ENCODE results near the gene BRINP2.
"Not testable (repeated sequence)": the region's sequence is repeated elsewhere in the genome, so short reads cannot be mapped to it uniquely, and the experiment has no call there.

The BRINP2 gene

GRCh38 chr1:177315261-177315660 lies 144.5 kb downstream of the BRINP2 start:
- Histone ChIP-seq H2AK5ac (ENCODE audit: low read length) (no peak overlapping the region), H3K18ac (ENCODE audit: low read length) (no peak overlapping the region), H2BK5ac (ENCODE audit: low read length) (no peak overlapping the region), H3K23ac (ENCODE audit: low read length) (no peak overlapping the region), H3K36me3 (ENCODE audit: control insufficient read depth, insufficient read depth, low read length) (no peaks in the 10 kb centered on the region), H2BK15ac (replicated peaks; ENCODE audit: low read depth) (no peak overlapping the region), H3K4me3 (ENCODE audit: low read length) (no peak overlapping the region), H3K27ac (ENCODE audit: low read depth, low read length) (no peak overlapping the region), H3K79me2 (ENCODE audit: control insufficient read depth, insufficient read depth, low read length) (no peaks in the 10 kb centered on the region), H4K8ac (ENCODE audit: low read depth, low read length) (no peak overlapping the region), H3K56ac (ENCODE audit: low read length) (no peak overlapping the region), H3K9ac (ENCODE audit: low read length) (no peak overlapping the region), H3K27me3 (ENCODE audit: insufficient read depth, low read length, poor library complexity) (no peaks in the 10 kb centered on the region), H4K5ac (ENCODE audit: low read length) (no peak overlapping the region), H3K4me1 (ENCODE audit: control insufficient read depth, low read depth, low read length) (no peaks in the 10 kb centered on the region), H3K4ac (ENCODE audit: low read depth, low read length) (no peak overlapping the region), H2BK120ac (ENCODE audit: low read depth, low read length) (no peak overlapping the region), H3K79me1 (ENCODE audit: low read length) (no peaks in the 10 kb centered on the region), H3K4me2 (ENCODE audit: low read length) (no peak overlapping the region)
- no CpG with 5 or more reads among the region's 2 CpGs for WGBS (ENCODE audit: extremely low coverage, insufficient coverage, low lambda C conversion rate)
- no peak for DNase-seq

- Histone ChIP-seq H4K8ac (ENCODE audit: low read depth, low read length) (no peak overlapping the region), H3K79me1 (ENCODE audit: low read length) (no peaks in the 10 kb centered on the region), H3K27me3 (ENCODE audit: insufficient read depth, low read length, poor library complexity) (no peaks in the 10 kb centered on the region), H3K4me1 (ENCODE audit: control insufficient read depth, low read depth, low read length) (no peaks in the 10 kb centered on the region), H3K36me3 (ENCODE audit: control insufficient read depth, insufficient read depth, low read length) (no peaks in the 10 kb centered on the region), H2BK5ac (ENCODE audit: low read length) (no peak overlapping the region), H3K23ac (ENCODE audit: low read length) (no peak overlapping the region), H2AK5ac (ENCODE audit: low read length) (no peak overlapping the region), H3K27ac (ENCODE audit: low read depth, low read length) (no peak overlapping the region), H2BK120ac (ENCODE audit: low read depth, low read length) (no peak overlapping the region), H3K9ac (ENCODE audit: low read length) (no peak overlapping the region), H3K79me2 (ENCODE audit: control insufficient read depth, insufficient read depth, low read length) (no peaks in the 10 kb centered on the region), H3K4ac (ENCODE audit: low read depth, low read length) (no peak overlapping the region), H3K18ac (ENCODE audit: low read length) (no peak overlapping the region), H3K4me2 (ENCODE audit: low read length) (no peak overlapping the region), H4K5ac (ENCODE audit: low read length) (no peak overlapping the region), H3K56ac (ENCODE audit: low read length) (no peak overlapping the region), H2BK15ac (replicated peaks; ENCODE audit: low read depth) (no peak overlapping the region), H3K4me3 (ENCODE audit: low read length) (no peak overlapping the region)
- DNase-seq = no peak
- no CpG with 5 or more reads among the region's 4 CpGs for WGBS (ENCODE audit: extremely low coverage, insufficient coverage, low lambda C conversion rate)
Measured at GRCh38 chr1:177315761-177316160, 145.0 kb downstream of the BRINP2 start.

GRCh38 chr1:177321434-177321833 lies 150.7 kb downstream of the BRINP2 start:
- not testable (repeated sequence) for H2BK5ac ChIP-seq (ENCODE audit: low read length); H2BK15ac ChIP-seq (replicated peaks; ENCODE audit: low read depth); H3K27me3 ChIP-seq (ENCODE audit: insufficient read depth, low read length, poor library complexity); H3K18ac ChIP-seq (ENCODE audit: low read length); H3K23ac ChIP-seq (ENCODE audit: low read length); H3K4me2 ChIP-seq (ENCODE audit: low read length); H3K9ac ChIP-seq (ENCODE audit: low read length); H2BK120ac ChIP-seq (ENCODE audit: low read depth, low read length); DNase-seq; H3K36me3 ChIP-seq (ENCODE audit: control insufficient read depth, insufficient read depth, low read length); H3K56ac ChIP-seq (ENCODE audit: low read length); H3K4me3 ChIP-seq (ENCODE audit: low read length); H3K79me1 ChIP-seq (ENCODE audit: low read length); H3K4ac ChIP-seq (ENCODE audit: low read depth, low read length); H4K8ac ChIP-seq (ENCODE audit: low read depth, low read length); H3K4me1 ChIP-seq (ENCODE audit: control insufficient read depth, low read depth, low read length); H2AK5ac ChIP-seq (ENCODE audit: low read length); H3K79me2 ChIP-seq (ENCODE audit: control insufficient read depth, insufficient read depth, low read length); H4K5ac ChIP-seq (ENCODE audit: low read length); H3K27ac ChIP-seq (ENCODE audit: low read depth, low read length)

- H3K4me1 ChIP-seq (ENCODE audit: control insufficient read depth, low read depth, low read length) = no peaks in the 10 kb centered on the region
- H3K18ac ChIP-seq (ENCODE audit: low read length) = no peak overlapping the region
- H2BK15ac ChIP-seq (replicated peaks; ENCODE audit: low read depth) = no peak overlapping the region
- no peaks in the 10 kb centered on the region for H3K27me3 ChIP-seq (ENCODE audit: insufficient read depth, low read length, poor library complexity)
- no peaks in the 10 kb centered on the region for H3K79me1 ChIP-seq (ENCODE audit: low read length)
- no peak for DNase-seq
- H4K5ac ChIP-seq (ENCODE audit: low read length) = no peak overlapping the region
- no peaks in the 10 kb centered on the region for H3K79me2 ChIP-seq (ENCODE audit: control insufficient read depth, insufficient read depth, low read length)
- no peak overlapping the region for H2BK5ac ChIP-seq (ENCODE audit: low read length)
- H3K4me3 ChIP-seq (ENCODE audit: low read length) = no peak overlapping the region
- no peak overlapping the region for H2BK120ac ChIP-seq (ENCODE audit: low read depth, low read length)
- no peak overlapping the region for H3K23ac ChIP-seq (ENCODE audit: low read length)
- H3K4ac ChIP-seq (ENCODE audit: low read depth, low read length) = no peak overlapping the region
- H4K8ac ChIP-seq (ENCODE audit: low read depth, low read length) = no peak overlapping the region
- H3K36me3 ChIP-seq (ENCODE audit: control insufficient read depth, insufficient read depth, low read length) = no peaks in the 10 kb centered on the region
- no peak overlapping the region for H3K9ac ChIP-seq (ENCODE audit: low read length)
- H2AK5ac ChIP-seq (ENCODE audit: low read length) = no peak overlapping the region
- no peak overlapping the region for H3K4me2 ChIP-seq (ENCODE audit: low read length)
- H3K56ac ChIP-seq (ENCODE audit: low read length) = no peak overlapping the region
- WGBS (ENCODE audit: extremely low coverage, insufficient coverage, low lambda C conversion rate) = no CpG with 5 or more reads among the region's 2 CpGs
- H3K27ac ChIP-seq (ENCODE audit: low read depth, low read length) = no peak overlapping the region
Measured at GRCh38 chr1:177328251-177328650, 157.5 kb downstream of the BRINP2 start.

GRCh38 chr1:177329871-177330270 lies 159.1 kb downstream of the BRINP2 start:
- Histone ChIP-seq H3K36me3 (ENCODE audit: control insufficient read depth, insufficient read depth, low read length) (no peaks in the 10 kb centered on the region), H4K8ac (ENCODE audit: low read depth, low read length) (no peak overlapping the region), H3K23ac (ENCODE audit: low read length) (no peak overlapping the region), H4K5ac (ENCODE audit: low read length) (no peak overlapping the region), H2BK5ac (ENCODE audit: low read length) (no peak overlapping the region), H2BK120ac (ENCODE audit: low read depth, low read length) (no peak overlapping the region), H3K4me2 (ENCODE audit: low read length) (no peak overlapping the region), H2BK15ac (replicated peaks; ENCODE audit: low read depth) (no peak overlapping the region), H3K4me3 (ENCODE audit: low read length) (no peak overlapping the region), H3K4ac (ENCODE audit: low read depth, low read length) (no peak overlapping the region), H3K27ac (ENCODE audit: low read depth, low read length) (no peak overlapping the region), H3K79me2 (ENCODE audit: control insufficient read depth, insufficient read depth, low read length) (no peaks in the 10 kb centered on the region), H2AK5ac (ENCODE audit: low read length) (no peak overlapping the region), H3K4me1 (ENCODE audit: control insufficient read depth, low read depth, low read length) (no peaks in the 10 kb centered on the region), H3K9ac (ENCODE audit: low read length) (no peak overlapping the region), H3K56ac (ENCODE audit: low read length) (no peak overlapping the region), H3K79me1 (ENCODE audit: low read length) (no peaks in the 10 kb centered on the region), H3K18ac (ENCODE audit: low read length) (no peak overlapping the region), H3K27me3 (ENCODE audit: insufficient read depth, low read length, poor library complexity) (no peaks in the 10 kb centered on the region)
- DNase-seq = no peak
- no CpG with 5 or more reads among the region's 2 CpGs for WGBS (ENCODE audit: extremely low coverage, insufficient coverage, low lambda C conversion rate)
